Suprapubic skin (tissue), 4 donors: ENCODE data around the gene SLC24A2. TPM values are rescaled to one million over a fixed set of nuclear protein-coding genes. Genes with fewer than 3 reads are reported as not detected.
"Not testable (repeated sequence)": the region's sequence is repeated elsewhere in the genome, so short reads cannot be mapped to it uniquely, and the experiment has no call there.

Experiments
- DNase-seq, 2 donors: peaks; one replicate each; pipeline ENCODE4 v3.0.0-alpha.2; 2019; ENCODE audit warnings: low spot score in 2 of 2
- H3K27ac ChIP-seq: fragments of 200-600 bp; sonication (generic); one replicate; pipeline ENCODE4 v1.5.1; 2019
- H3K27me3 ChIP-seq: fragments of 200-600 bp; sonication (generic); one replicate; pipeline ENCODE4 v1.5.1; 2019
- H3K36me3 ChIP-seq: fragments of 200-600 bp; sonication (generic); one replicate; pipeline ENCODE4 v1.5.1; 2019
- H3K4me1 ChIP-seq: fragments of 200-600 bp; sonication (generic); one replicate; pipeline ENCODE4 v1.5.1; 2019
- H3K4me3 ChIP-seq: fragments of 200-600 bp; sonication (generic); one replicate; pipeline ENCODE4 v1.5.1; 2019; ENCODE audit warnings: mild to moderate bottlenecking
- H3K9me3 ChIP-seq: fragments of 200-600 bp; sonication (generic); one replicate; pipeline ENCODE4 v1.5.1; 2019
- CTCF ChIP-seq, 2 donors: fragments of 200-600 bp in 1 of 2; fragments of 450-650 bp in 1 of 2; sonication (generic) in 1 of 2; IDR thresholded peaks; one replicate each; pipeline ENCODE4 v1.5.1; 2016 to 2019; ENCODE audit warnings: antibody characterized with exemption in 2 of 2, mild to moderate bottlenecking in 1 of 2, moderate library complexity in 1 of 2
- EP300 ChIP-seq: sonication (generic); formaldehyde crosslinking; IDR thresholded peaks from one replicate; pipeline ENCODE4 v1.6.1; 2017; ENCODE audit warnings: antibody characterized with exemption
- POLR2A ChIP-seq, 2 donors: fragments of 450-650 bp; IDR thresholded peaks; one replicate each; pipeline ENCODE4 v1.6.1; 2017; ENCODE audit warnings: antibody characterized with exemption in 2 of 2, mild to moderate bottlenecking in 2 of 2, moderate library complexity in 2 of 2
- POLR2AphosphoS5 ChIP-seq, 3 donors: sonication (generic); formaldehyde crosslinking; IDR thresholded peaks; one replicate each; pipeline ENCODE4 v1.6.1; 2017; ENCODE audit warnings: antibody characterized with exemption in 3 of 3
- WGBS: methylation state at CpG from one replicate; pipeline ENCODE4 v1.1.5; 2018; 5-methylcytosine and 5-hydroxymethylcytosine counted together
- total RNA-seq, 4 donors: library from RNA; depleted of rRNA; stranded (reverse); fragments of >200 nt; gene quantifications; one replicate each; pipeline ENCODE4 v1.1.0, GENCODE V29; 2016

The SLC24A2 gene
- not detected for total RNA-seq

GRCh38 chr9:19788614-19789271 lies at the start of gene SLC24A2:
Gene SLC24A2 (minus strand): TSS chr9:19789037.
- Histone ChIP-seq H3K4me3 (peak within 1 kb of the TSS; percentile 35), H3K27me3 (peaks cover 24% of the 10 kb centered on the region), H3K4me1 (peaks cover 8% of the 10 kb centered on the region), H3K27ac (no peak within 1 kb of the TSS), H3K9me3 (no peaks in the 10 kb centered on the region), H3K36me3 (no peaks in the 10 kb centered on the region)
- WGBS: 10% methylated on average over 2 of the region's 67 CpGs
- TF ChIP-seq POLR2AphosphoS5 (IDR thresholded peaks at IDR 0.05): no peak
- no peak for TF ChIP-seq EP300
- no peak for TF ChIP-seq CTCF (IDR thresholded peaks at IDR 0.05)
- TF ChIP-seq POLR2A (IDR thresholded peaks at IDR 0.05): no peak
- no peak for DNase-seq

GRCh38 chr9:19833331-19833730 lies 44.5 kb upstream of the SLC24A2 start:
- not testable (repeated sequence) for H3K4me3 ChIP-seq, DNase-seq, H3K27ac ChIP-seq, H3K9me3 ChIP-seq, H3K4me1 ChIP-seq, H3K36me3 ChIP-seq, H3K27me3 ChIP-seq
- WGBS: 94% methylated on average over 9 of the region's 9 CpGs

- Histone ChIP-seq H3K36me3 (no peaks in the 10 kb centered on the region), H3K27me3 (no peaks in the 10 kb centered on the region), H3K4me3 (no peak overlapping the region), H3K27ac (no peak overlapping the region), H3K4me1 (no peaks in the 10 kb centered on the region), H3K9me3 (no peaks in the 10 kb centered on the region)
- TF ChIP-seq CTCF (IDR thresholded peaks at IDR 0.05) (no peak), POLR2A (IDR thresholded peaks at IDR 0.05) (no peak), EP300 (no peak), POLR2AphosphoS5 (IDR thresholded peaks at IDR 0.05) (no peak)
- DNase-seq: no peak
- WGBS: 100% methylated on average over 1 of the region's 1 CpG
Measured at GRCh38 chr9:19830796-19831195, 42.0 kb upstream of the SLC24A2 start.

- H3K36me3 ChIP-seq: no peaks in the 10 kb centered on the region
- 43% methylated on average over 4 of the region's 4 CpGs for WGBS
- H3K9me3 ChIP-seq: no peaks in the 10 kb centered on the region
- no peaks in the 10 kb centered on the region for H3K4me1 ChIP-seq
- no peak for DNase-seq
- no peaks in the 10 kb centered on the region for H3K27me3 ChIP-seq
- H3K27ac ChIP-seq: no peak overlapping the region
- TF ChIP-seq POLR2A (IDR thresholded peaks at IDR 0.05) (no peak), CTCF (IDR thresholded peaks at IDR 0.05) (no peak), POLR2AphosphoS5 (IDR thresholded peaks at IDR 0.05) (no peak), EP300 (no peak)
- no peak overlapping the region for H3K4me3 ChIP-seq
Measured at GRCh38 chr9:19828576-19829109, 39.8 kb upstream of the SLC24A2 start.

- no peaks in the 10 kb centered on the region for H3K4me1 ChIP-seq
- no peaks in the 10 kb centered on the region for H3K9me3 ChIP-seq
- DNase-seq: no peak
- no peak for TF ChIP-seq EP300
- no peak for TF ChIP-seq POLR2A (IDR thresholded peaks at IDR 0.05)
- no peak for TF ChIP-seq POLR2AphosphoS5 (IDR thresholded peaks at IDR 0.05)
- TF ChIP-seq CTCF (IDR thresholded peaks at IDR 0.05): no peak
- no peak overlapping the region for H3K27ac ChIP-seq
- H3K36me3 ChIP-seq: no peaks in the 10 kb centered on the region
- no peaks in the 10 kb centered on the region for H3K27me3 ChIP-seq
- 59% methylated on average over 2 of the region's 2 CpGs for WGBS
- H3K4me3 ChIP-seq: no peak overlapping the region
Measured at GRCh38 chr9:19816769-19817168, 27.9 kb upstream of the SLC24A2 start.

- H3K9me3 ChIP-seq: no peaks in the 10 kb centered on the region
- no peaks in the 10 kb centered on the region for H3K4me1 ChIP-seq
- no peaks in the 10 kb centered on the region for H3K27me3 ChIP-seq
- no peaks in the 10 kb centered on the region for H3K36me3 ChIP-seq
- H3K27ac ChIP-seq: no peak overlapping the region
- H3K4me3 ChIP-seq: no peak overlapping the region
- no peak for DNase-seq
- TF ChIP-seq POLR2AphosphoS5 (IDR thresholded peaks at IDR 0.05) (no peak), CTCF (IDR thresholded peaks at IDR 0.05) (no peak), POLR2A (IDR thresholded peaks at IDR 0.05) (no peak), EP300 (no peak)
Measured at GRCh38 chr9:19812194-19812593, 23.4 kb upstream of the SLC24A2 start.
